Measurements from ENCODE around the gene ATP9A.

DNA sequence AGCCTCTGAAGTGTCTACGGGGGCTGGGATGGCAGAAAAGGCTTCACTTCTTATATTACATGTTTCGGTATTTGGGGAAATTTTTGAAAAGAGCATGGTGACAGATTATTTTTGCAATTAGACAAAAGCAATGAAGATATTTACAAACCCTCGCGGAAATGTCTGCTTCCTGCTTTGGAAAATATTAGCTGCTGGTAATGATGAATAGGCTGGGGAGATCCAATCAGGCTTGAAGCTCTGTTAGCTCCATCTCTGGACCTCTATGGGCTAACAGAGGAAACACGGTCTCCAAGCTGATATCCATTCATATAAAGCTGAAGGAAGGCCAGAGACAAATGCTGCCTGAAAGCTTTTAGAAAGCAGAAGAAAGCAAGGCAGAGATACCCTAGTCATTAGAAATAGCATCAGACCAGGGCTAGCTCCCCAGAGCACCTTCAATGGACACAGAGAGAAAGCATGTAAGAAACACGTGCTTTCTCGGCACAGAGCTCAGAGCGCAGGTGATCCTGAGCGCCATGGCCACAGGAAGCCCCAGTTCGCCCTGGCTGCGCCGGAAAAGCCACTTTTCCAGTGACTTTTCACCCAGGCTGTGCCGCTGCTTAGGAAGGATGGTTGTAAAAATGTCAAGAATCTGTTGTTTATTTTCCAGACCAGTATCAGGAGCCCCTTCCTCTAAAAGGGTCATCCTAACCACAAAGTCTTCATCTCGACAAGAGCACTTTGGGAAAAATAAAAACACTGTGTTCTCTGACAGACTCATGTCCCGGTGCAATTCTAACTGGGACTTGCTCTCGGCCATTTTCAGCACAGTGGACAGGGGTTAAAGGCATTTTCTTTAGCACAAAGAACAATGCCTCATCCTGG lies 157.2 kb downstream of the ATP9A start:
- TF ChIP-seq ZNF664 (tag by site-specific recombination; IDR thresholded peaks at IDR 0.05) (no peak), SP3 (tag by site-specific recombination; IDR thresholded peaks at IDR 0.05) (no peak), ZNF266 (tag by site-specific recombination; IDR thresholded peaks at IDR 0.05; ENCODE audit: low read depth) (no peak), CTCF (tag by site-specific recombination; IDR thresholded peaks at IDR 0.05) (no peak), PRDM1 (tag by site-specific recombination; IDR thresholded peaks at IDR 0.05) (no peak), KLF9 (tag by site-specific recombination; IDR thresholded peaks at IDR 0.05; ENCODE audit: low read depth) (no peak), ZNF274 (IDR thresholded peaks at IDR 0.05; ENCODE audit: low read length) (no peak), ZNF274 (tag by site-specific recombination; IDR thresholded peaks at IDR 0.05; ENCODE audit: borderline replicate concordance) (no peak)
- TF ChIP-seq, protein P1, sequence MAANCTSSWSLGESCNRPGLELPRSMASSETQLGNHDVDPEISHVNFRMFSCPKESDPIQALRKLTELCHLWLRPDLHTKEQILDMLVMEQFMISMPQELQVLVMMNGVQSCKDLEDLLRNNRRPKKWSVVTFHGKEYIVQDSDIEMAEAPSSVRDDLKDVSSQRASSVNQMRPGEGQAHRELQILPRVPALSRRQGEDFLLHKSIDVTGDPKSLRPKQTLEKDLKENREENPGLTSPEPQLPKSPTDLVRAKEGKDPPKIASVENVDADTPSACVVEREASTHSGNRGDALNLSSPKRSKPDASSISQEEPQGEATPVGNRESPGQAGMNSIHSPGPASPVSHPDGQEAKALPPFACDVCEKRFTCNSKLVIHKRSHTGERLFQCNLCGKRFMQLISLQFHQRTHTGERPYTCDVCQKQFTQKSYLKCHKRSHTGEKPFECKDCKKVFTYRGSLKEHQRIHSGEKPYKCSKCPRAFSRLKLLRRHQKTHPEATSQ (tag by site-specific recombination; IDR thresholded peaks at IDR 0.05), result no peak
- TF ChIP-seq, protein P2, sequence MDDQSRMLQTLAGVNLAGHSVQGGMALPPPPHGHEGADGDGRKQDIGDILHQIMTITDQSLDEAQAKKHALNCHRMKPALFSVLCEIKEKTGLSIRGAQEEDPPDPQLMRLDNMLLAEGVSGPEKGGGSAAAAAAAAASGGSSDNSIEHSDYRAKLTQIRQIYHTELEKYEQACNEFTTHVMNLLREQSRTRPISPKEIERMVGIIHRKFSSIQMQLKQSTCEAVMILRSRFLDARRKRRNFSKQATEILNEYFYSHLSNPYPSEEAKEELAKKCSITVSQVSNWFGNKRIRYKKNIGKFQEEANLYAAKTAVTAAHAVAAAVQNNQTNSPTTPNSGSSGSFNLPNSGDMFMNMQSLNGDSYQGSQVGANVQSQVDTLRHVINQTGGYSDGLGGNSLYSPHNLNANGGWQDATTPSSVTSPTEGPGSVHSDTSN (CRISPR knock-in tag; IDR thresholded peaks at IDR 0.05), result no peak

Data from HEK293 (cell line).